Common myeloid progenitor, CD34-positive (primary cell): ENCODE results near the gene TCEAL5.

Experiments used
- CTCF ChIA-PET: fragments of 350-600 bp; sonication (Branson Sonifier 250); formaldehyde crosslinking; loops from one replicate; lab custom pipeline; 2021; ENCODE audit warnings: antibody characterized with exemption; lab: Charles Lee
- POLR2A ChIA-PET: fragments of 350-600 bp; sonication (Branson Sonifier 250); formaldehyde crosslinking; loops from one replicate; lab custom pipeline; 2021; ENCODE audit warnings: antibody characterized with exemption; lab: Charles Lee
- DNase-seq, 3 donors: peaks; one replicate each; pipeline versions ENCODE4 v3.0.0 to v3.0.0-alpha.2; 2013
- H3K27ac ChIP-seq, 2 experiments: 1 replicate in 1 of 2; 2 replicates in 1 of 2; pipeline ENCODE4 v1.7.0; 2013; ENCODE audit warnings: inconsistent platforms in 2 of 2, low read length in 2 of 2, mild to moderate bottlenecking in 2 of 2, low read depth in 1 of 2, moderate library complexity in 1 of 2; ENCODE audit not compliant: severe bottlenecking in 2 of 2, insufficient read depth in 1 of 2, poor library complexity in 1 of 2
- H3K27me3 ChIP-seq, 5 experiments: replicated peaks in 2 of 5; 1 replicate in 3 of 5; 2 replicates in 2 of 5; pipeline versions ENCODE4 v1.6.1 to v1.7.0; 2013; ENCODE audit warnings: low read length in 4 of 5, mild to moderate bottlenecking in 2 of 5, moderate library complexity in 2 of 5, inconsistent platforms in 1 of 5; ENCODE audit not compliant: insufficient read depth in 5 of 5, control insufficient read depth in 4 of 5
- H3K36me3 ChIP-seq, 4 experiments: 1 replicate in 2 of 4; 2 replicates in 2 of 4; pipeline versions ENCODE4 v1.6.1 to v1.7.0; 2013; ENCODE audit warnings: low read length in 3 of 4, control low read depth in 1 of 4, mild to moderate bottlenecking in 1 of 4; ENCODE audit not compliant: control insufficient read depth in 4 of 4, insufficient read depth in 4 of 4
- H3K4me1 ChIP-seq, 4 experiments: 1 replicate in 3 of 4; 2 replicates in 1 of 4; pipeline versions ENCODE4 v1.6.1 to v1.7.1; 2013; ENCODE audit warnings: low read length in 3 of 4, mild to moderate bottlenecking in 3 of 4, control low read depth in 1 of 4, inconsistent platforms in 1 of 4, moderate library complexity in 1 of 4; ENCODE audit not compliant: control insufficient read depth in 4 of 4, insufficient read depth in 4 of 4; ENCODE audit errors: control extremely low read depth in 1 of 4
- H3K4me3 ChIP-seq, 7 experiments: 1 replicate in 4 of 7; 2 replicates in 3 of 7; pipeline versions ENCODE4 v1.5.1 to v1.7.0; 2013; ENCODE audit warnings: mild to moderate bottlenecking in 7 of 7, low read length in 6 of 7, moderate library complexity in 6 of 7, inconsistent platforms in 2 of 7, low read depth in 2 of 7, control low read depth in 1 of 7; ENCODE audit not compliant: insufficient read depth in 4 of 7, control insufficient read depth in 1 of 7; ENCODE audit errors: extremely low read depth in 1 of 7
- H3K9me3 ChIP-seq, 5 experiments: 1 replicate in 4 of 5; 2 replicates in 1 of 5; pipeline versions ENCODE4 v1.6.1 to v1.7.1; 2013; ENCODE audit warnings: low read length in 4 of 5, mild to moderate bottlenecking in 2 of 5, inconsistent platforms in 1 of 5, low read depth in 1 of 5, moderate library complexity in 1 of 5; ENCODE audit not compliant: control insufficient read depth in 4 of 5, insufficient read depth in 2 of 5; ENCODE audit errors: control extremely low read depth in 1 of 5
- WGBS: methylation state at CpG from one replicate; pipeline ENCODE4 v1.1.5; 2013; ENCODE audit not compliant: insufficient coverage; 5-methylcytosine and 5-hydroxymethylcytosine counted together

Gene TCEAL5

DNA sequence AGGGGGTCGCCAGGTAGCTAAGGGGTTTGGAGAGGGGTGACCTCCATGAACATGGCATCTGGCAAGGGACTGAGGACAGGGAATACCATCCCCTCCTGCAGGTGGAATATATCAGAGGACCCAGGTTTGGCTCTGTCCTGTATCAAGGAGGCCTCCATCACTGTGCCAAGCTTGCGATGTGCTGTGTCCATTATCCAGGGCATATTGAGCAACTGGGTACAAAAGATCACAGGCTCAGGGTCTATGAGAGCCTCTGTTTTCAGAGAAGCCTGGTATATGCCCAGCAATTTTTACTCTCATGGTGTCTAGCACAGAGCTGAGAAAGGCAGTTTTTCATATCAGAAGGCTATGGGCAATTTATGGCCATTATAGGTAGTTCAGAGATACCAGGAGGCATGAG is 16.6 kb upstream of the TCEAL5 start:
- ChIA-PET CTCF (no interaction called here), POLR2A (no interaction called here)
- Histone ChIP-seq H3K27me3 (no peaks in the 10 kb centered on the region), H3K9me3 (peaks cover 0 to 3% (median 0%) of the 10 kb centered on the region in 5 experiments), H3K27ac (no peak overlapping the region), H3K36me3 (no peaks in the 10 kb centered on the region), H3K4me1 (no peaks in the 10 kb centered on the region), H3K4me3 (no peak overlapping the region)
- DNase-seq: no peak
- 92% methylated on average over 2 of the region's 2 CpGs for WGBS

DNA sequence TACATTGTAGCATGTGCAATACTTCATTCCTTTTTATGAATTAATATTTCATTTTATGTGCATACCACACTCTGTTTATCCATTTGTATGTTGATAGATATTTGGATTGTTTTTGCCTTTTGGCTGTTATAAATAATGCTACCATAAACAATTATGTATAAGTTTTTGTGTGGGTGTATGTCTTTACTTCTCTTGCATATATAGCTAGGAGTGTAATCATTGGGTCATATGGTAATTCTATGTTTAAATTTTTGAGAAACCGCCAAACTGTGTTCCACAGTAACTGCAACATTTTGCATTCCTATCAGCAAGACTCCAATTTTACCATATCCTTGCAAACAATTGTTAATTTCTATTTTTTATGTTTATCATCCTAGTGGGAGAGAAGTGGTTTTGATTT is 3.1 kb upstream of the TCEAL5 start:
- peaks cover 0 to 3% (median under 1%) of the 10 kb centered on the region in 4 experiments for H3K4me1 ChIP-seq
- no peak for DNase-seq
- POLR2A ChIA-PET: no interaction called here
- no peak overlapping the region for H3K27ac ChIP-seq
- H3K4me3 ChIP-seq: no peak overlapping the region
- no peaks in the 10 kb centered on the region for H3K36me3 ChIP-seq
- H3K9me3 ChIP-seq: peaks cover 0 to 1% (median 0%) of the 10 kb centered on the region in 5 experiments
- H3K27me3 ChIP-seq: peaks cover 0 to 12% (median 0%) of the 10 kb centered on the region in 5 experiments
- no CpG with 5 or more reads among the region's 1 CpG for WGBS
- CTCF ChIA-PET: no interaction called here

DNA sequence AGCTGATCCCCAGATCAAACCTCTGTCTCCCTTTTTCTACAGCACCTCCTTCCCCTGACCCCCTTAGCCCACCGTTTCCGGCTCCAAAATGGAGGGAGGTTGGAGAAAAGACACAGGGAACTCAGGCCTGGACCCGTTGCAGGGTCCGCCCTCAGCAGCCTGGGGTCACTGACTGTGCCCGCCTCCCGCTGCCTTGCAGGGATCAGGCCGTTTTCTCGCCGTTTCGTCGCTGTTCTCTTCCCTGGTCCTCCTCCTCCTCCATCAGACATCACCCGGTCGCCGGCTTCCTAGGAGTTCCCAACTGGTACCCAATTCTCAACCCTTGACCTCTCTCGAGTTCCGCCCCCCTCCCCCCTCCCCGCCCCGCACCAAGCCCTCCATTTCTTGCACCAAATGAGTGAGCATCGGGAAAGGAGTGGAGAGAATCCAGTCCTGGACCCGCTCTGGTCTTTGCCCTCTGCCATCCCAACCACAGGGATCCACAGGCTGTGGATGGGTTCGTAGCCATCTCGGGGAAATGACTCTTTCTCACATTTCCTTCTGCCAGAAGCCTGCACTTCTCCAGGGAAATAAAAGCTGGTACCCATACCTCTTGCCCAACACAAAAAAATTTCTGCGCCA is 493 bp downstream of the TCEAL5 start:
- peak overlapping the region in 6 of 7 experiments; percentile 13 to 81 (median 63) for H3K4me3 ChIP-seq
- POLR2A ChIA-PET: no interaction called here
- peaks cover 0 to 12% (median 0%) of the 10 kb centered on the region in 5 experiments for H3K27me3 ChIP-seq
- peaks cover 0 to 3% (median under 1%) of the 10 kb centered on the region in 4 experiments for H3K4me1 ChIP-seq
- CTCF ChIA-PET: no interaction called here
- no peaks in the 10 kb centered on the region for H3K9me3 ChIP-seq
- H3K36me3 ChIP-seq: peaks cover 0 to 2% (median 0%) of the 10 kb centered on the region in 4 experiments
- 24% methylated on average over 11 of the region's 23 CpGs for WGBS
- no peak for DNase-seq
- H3K27ac ChIP-seq: no peak overlapping the region

DNA sequence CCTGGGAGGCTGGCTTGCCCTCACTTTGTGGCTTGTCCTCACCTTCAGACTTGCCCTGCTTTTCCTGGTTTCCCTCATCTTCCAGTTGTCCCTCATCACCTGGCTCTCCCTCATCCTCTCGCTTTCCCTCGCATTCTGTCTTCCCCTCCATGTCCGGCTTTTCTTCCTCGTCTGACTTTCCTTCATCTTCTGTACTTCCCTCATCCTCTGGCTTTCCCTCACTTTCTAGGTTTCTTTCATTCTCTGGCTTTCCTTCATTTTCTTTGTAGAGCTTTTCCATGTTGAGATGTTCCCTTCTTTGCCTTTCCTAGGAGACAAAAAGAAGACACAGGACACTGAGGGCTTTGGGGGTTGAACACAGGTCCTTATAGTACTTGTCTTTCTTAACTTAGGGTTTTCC is 2.3 kb downstream of the TCEAL5 start:
- DNase-seq: no peak
- no peaks in the 10 kb centered on the region for H3K9me3 ChIP-seq
- H3K36me3 ChIP-seq: peaks cover 0 to 2% (median 0%) of the 10 kb centered on the region in 4 experiments
- H3K4me1 ChIP-seq: peaks cover 0 to 3% (median under 1%) of the 10 kb centered on the region in 4 experiments
- peaks cover 0 to 12% (median 0%) of the 10 kb centered on the region in 5 experiments for H3K27me3 ChIP-seq
- H3K4me3 ChIP-seq: no peak overlapping the region
- ChIA-PET POLR2A (no interaction called here), CTCF (no interaction called here)
- 80% methylated on average over 4 of the region's 4 CpGs for WGBS
- H3K27ac ChIP-seq: no peak overlapping the region

DNA sequence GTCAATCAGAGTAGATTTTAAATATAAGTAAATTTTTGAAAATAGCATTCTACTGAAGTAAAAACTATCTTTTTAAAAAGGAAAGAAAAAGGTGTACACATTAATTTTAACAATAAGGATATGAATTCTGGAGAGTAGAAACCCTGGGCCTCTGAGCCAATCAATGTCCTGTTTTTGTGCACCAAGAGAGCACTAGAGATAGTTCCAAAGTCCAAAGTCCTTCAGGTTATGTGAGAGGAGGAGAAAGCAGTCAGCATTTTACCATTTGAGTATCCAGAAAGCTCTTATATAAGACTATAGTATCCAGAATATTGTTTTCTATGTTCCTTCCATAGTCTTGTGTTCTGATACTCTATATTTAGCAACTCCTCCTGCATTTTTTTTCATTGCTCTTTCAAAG is 18.3 kb downstream of the TCEAL5 start:
- H3K36me3 ChIP-seq: no peaks in the 10 kb centered on the region
- no peak for DNase-seq
- H3K9me3 ChIP-seq: peaks cover 0 to 2% (median 0%) of the 10 kb centered on the region in 5 experiments
- POLR2A ChIA-PET: interaction anchor here (1.0 kb wide), 1 partner anchor 8 kb away, joined by 4 read pairs; no protein-coding TSS in a partner anchor
- peaks cover 2 to 17% (median 8%) of the 10 kb centered on the region in 4 experiments for H3K4me1 ChIP-seq
- no peak overlapping the region for H3K4me3 ChIP-seq
- CTCF ChIA-PET: no interaction called here
- H3K27me3 ChIP-seq: peaks cover 0 to 9% (median 0%) of the 10 kb centered on the region in 5 experiments
- H3K27ac ChIP-seq: no peak overlapping the region

DNA sequence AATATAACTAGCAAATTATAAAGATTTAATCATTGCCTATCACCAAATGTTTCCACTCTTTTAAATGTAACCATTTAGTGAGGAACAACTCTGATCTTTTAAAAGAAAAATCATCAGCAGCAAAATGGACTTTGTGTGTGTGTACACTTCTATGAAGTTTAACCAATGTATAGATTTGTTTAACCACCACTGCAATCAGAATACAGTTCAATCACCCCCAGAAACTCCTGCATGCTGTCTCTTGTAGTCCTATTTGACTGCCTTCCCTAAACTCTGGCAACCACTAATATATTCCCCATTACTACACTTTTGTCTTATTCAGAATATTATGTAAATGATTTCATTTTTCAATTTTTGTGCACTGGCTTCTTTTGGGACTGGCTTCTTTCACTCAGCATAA is 19.9 kb downstream of the TCEAL5 start:
- CTCF ChIA-PET: no interaction called here
- POLR2A ChIA-PET: no interaction called here
- H3K4me1 ChIP-seq: peaks cover 2 to 17% (median 8%) of the 10 kb centered on the region in 4 experiments

DNA sequence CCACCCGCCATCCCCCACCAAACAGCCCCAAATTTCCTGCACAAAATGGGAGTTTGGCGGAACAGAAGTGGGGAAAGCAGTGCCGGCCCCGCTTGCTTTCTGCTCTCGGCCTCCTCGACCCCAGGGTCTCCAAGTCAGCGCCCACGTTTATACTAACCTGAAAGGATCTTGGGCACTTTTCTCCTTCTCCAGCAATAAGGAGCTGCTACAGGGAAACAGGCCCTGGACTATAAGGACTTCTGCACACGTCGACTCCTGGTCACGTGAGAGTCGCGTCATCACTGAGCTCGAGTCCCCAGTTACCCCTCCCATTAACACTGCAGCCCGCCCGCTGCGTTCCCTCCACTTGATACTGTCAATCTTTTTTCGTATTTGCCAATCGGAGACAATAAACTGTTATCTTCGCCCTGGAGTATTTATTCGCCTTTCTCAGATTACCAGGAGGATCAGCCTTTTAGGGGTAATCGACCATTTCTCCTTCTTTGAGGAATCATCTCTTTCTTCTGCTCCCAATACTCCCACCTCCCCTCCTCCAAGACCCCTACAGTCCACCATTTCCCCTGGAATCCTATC is 21.5 kb downstream of the TCEAL5 start, which contains the start of gene TCEAL8:
Gene TCEAL8 (minus strand): TSS at position 235 of the 573 bp plus-strand sequence. CDS start 1,176 bp downstream, outside the sequence.
- H3K4me1 ChIP-seq: peaks cover 2 to 17% (median 8%) of the 10 kb centered on the region in 4 experiments
- 34% methylated on average over 22 of the region's 22 CpGs for WGBS
- peak within 1 kb of the TSS; percentile 58 to 95 (median 77) for H3K4me3 ChIP-seq
- H3K27ac ChIP-seq: peak within 1 kb of the TSS; percentile 61 to 86
- ChIA-PET CTCF (interaction anchor here (0.7 kb wide), 1 partner anchor 121 kb away, joined by 3 read pairs; the partner anchor contains the start of gene BEX3), POLR2A (no interaction called here)
- peaks cover 0 to 17% (median 0%) of the 10 kb centered on the region in 5 experiments for H3K27me3 ChIP-seq
- peak; percentile 74 to 85 (median 80) for DNase-seq
- peaks cover 0 to 7% (median 2%) of the 10 kb centered on the region in 4 experiments for H3K36me3 ChIP-seq
- no peaks in the 10 kb centered on the region for H3K9me3 ChIP-seq

More for the DNA sequence above, 19.9 kb downstream of the TCEAL5 start:
- DNase-seq: no peak
- Histone ChIP-seq H3K4me3 (no peak overlapping the region), H3K9me3 (no peaks in the 10 kb centered on the region), H3K27me3 (peaks cover 0 to 17% (median 0%) of the 10 kb centered on the region in 5 experiments), H3K27ac (no peak overlapping the region), H3K36me3 (peaks cover 0 to 7% (median 2%) of the 10 kb centered on the region in 4 experiments)
